Smooth muscle cell (in vitro differentiated cells): ENCODE results near the gene SCYL1. TPM values are rescaled to one million over a fixed set of nuclear protein-coding genes. Genes with fewer than 3 reads are reported as not detected.
"Not testable (repeated sequence)": the region's sequence is repeated elsewhere in the genome, so short reads cannot be mapped to it uniquely, and the experiment has no call there.

Experiments used
- DNase-seq: peaks from one replicate; lab custom pipeline; 2025; ENCODE audit not compliant: unreplicated experiment; lab: John Stamatoyannopoulos, UW
- H2AFZ ChIP-seq: fragments of 200-600 bp; sonication (generic); 2 replicates; pipeline ENCODE4 v1.6.0; 2016; ENCODE audit warnings: antibody characterized with exemption, low read depth, mild to moderate bottlenecking
- H3F3A ChIP-seq: fragments of 200-600 bp; sonication (generic); 2 replicates; pipeline ENCODE4 v1.6.0; 2017; ENCODE audit warnings: antibody characterized with exemption, low read depth
- H3K27ac ChIP-seq: fragments of 200-600 bp; sonication (generic); 2 replicates; pipeline ENCODE4 v1.5.1; 2016; ENCODE audit warnings: low read depth, mild to moderate bottlenecking
- H3K27me3 ChIP-seq: fragments of 200-600 bp; sonication (generic); 2 replicates; pipeline ENCODE4 v1.6.1; 2016; ENCODE audit warnings: low read depth, mild to moderate bottlenecking
- H3K36me3 ChIP-seq: fragments of 200-600 bp; sonication (generic); 2 replicates; pipeline ENCODE4 v1.5.1; 2016; ENCODE audit warnings: low read depth
- H3K4me1 ChIP-seq: fragments of 200-600 bp; sonication (generic); 2 replicates; pipeline ENCODE4 v1.5.1; 2016; ENCODE audit warnings: low read depth
- H3K4me2 ChIP-seq: fragments of 200-600 bp; sonication (generic); 2 replicates; pipeline ENCODE4 v1.6.0; 2016; ENCODE audit warnings: mild to moderate bottlenecking
- H3K4me3 ChIP-seq: fragments of 200-600 bp; sonication (generic); 2 replicates; pipeline ENCODE4 v1.5.1; 2016; ENCODE audit warnings: mild to moderate bottlenecking
- H3K79me2 ChIP-seq: fragments of 200-600 bp; sonication (generic); 2 replicates; pipeline ENCODE4 v1.6.0; 2016; ENCODE audit warnings: low read depth, mild to moderate bottlenecking
- H3K9ac ChIP-seq: fragments of 200-600 bp; sonication (generic); 2 replicates; pipeline ENCODE4 v1.6.0; 2016; ENCODE audit warnings: low read depth
- H3K9me3 ChIP-seq: fragments of 200-600 bp; sonication (generic); replicated peaks from 2 replicates; pipeline ENCODE4 v1.5.1; 2016; ENCODE audit warnings: low read depth
- H4K20me1 ChIP-seq: fragments of 200-600 bp; sonication (generic); 2 replicates; pipeline ENCODE4 v1.6.0; 2016; ENCODE audit warnings: low read depth
- WGBS: methylation state at CpG from one replicate; pipeline ENCODE4 v1.1.7; 2016; ENCODE audit warnings: low lambda C conversion rate; 5-methylcytosine and 5-hydroxymethylcytosine counted together
- polyA plus RNA-seq: library from polyadenylated mRNA; unstranded; fragments of >200 nt; fragmentation: Nextera tagmentation; extraction: Ambion mirVana; gene quantifications from 2 replicates; pipeline ENCODE4 v1.2.1, GENCODE V29; 2016
- total RNA-seq: library from RNA; depleted of rRNA; stranded (reverse); fragments of >200 nt; gene quantifications from 2 replicates; pipeline ENCODE4 v1.2.3, GENCODE V29; 2014
- TF ChIP-seq, protein P1 (sequence below): fragments of 200-600 bp; sonication (generic); IDR thresholded peaks from 2 replicates; pipeline ENCODE4 v1.5.1; 2017; ENCODE audit warnings: borderline replicate concordance, mild to moderate bottlenecking, antibody characterized with exemption; ENCODE audit not compliant: insufficient read depth, poor library complexity, severe bottlenecking

Gene SCYL1
- total and polyA plus RNA-seq, 2 experiments from 2014 or later = 66.6 to 123 TPM

DNA sequence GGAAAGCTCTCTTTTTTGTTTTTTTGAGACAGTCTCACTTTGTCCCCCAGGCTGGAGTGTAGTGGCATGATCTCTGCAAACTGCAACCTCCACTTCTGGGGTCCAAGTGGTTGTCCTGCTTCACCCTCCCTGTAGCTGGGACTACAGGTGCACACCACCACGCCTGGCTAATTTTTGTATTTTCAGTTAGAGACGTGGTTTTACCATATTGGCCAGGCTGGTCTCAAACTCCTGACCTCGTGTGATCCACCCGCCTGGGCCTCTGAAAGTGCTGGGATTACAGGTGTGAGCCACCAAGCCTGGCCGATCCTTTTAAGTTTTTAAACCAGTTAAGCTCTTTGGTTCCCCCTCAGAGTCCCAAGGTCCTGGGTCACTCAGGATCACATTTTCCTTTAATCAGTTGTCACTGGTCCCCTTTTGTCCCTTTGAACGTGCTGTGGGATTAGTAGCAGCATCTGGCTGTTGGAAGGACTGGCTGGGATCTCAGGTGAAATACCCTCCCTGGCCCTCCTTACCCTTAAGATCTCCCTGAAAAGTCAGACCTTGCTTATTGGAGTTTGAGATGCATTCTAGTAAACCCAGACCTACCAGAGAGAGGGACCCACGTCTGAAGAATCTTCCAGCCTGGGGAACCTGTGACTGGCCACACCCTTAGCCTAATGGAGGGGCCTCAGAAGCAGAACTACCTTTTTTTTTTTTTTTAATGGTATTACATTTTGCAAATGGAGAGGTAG is 17.9 kb upstream of the SCYL1 start:
- H3K27me3 ChIP-seq = no peaks in the 10 kb centered on the region
- H3K27ac ChIP-seq = peak overlapping the region; percentile 97
- H3F3A ChIP-seq = peaks cover 58% of the 10 kb centered on the region
- H3K9ac ChIP-seq = peak overlapping the region; percentile 100
- peak overlapping the region; percentile 94 for H3K4me2 ChIP-seq
- no peak overlapping the region for H2AFZ ChIP-seq
- H3K9me3 ChIP-seq = no peaks in the 10 kb centered on the region
- peaks cover 32% of the 10 kb centered on the region for H3K36me3 ChIP-seq
- WGBS = 20% methylated on average over 7 of the region's 7 CpGs
- DNase-seq = no peak
- peaks cover 45% of the 10 kb centered on the region for H3K79me2 ChIP-seq
- TF ChIP-seq, protein P1, sequence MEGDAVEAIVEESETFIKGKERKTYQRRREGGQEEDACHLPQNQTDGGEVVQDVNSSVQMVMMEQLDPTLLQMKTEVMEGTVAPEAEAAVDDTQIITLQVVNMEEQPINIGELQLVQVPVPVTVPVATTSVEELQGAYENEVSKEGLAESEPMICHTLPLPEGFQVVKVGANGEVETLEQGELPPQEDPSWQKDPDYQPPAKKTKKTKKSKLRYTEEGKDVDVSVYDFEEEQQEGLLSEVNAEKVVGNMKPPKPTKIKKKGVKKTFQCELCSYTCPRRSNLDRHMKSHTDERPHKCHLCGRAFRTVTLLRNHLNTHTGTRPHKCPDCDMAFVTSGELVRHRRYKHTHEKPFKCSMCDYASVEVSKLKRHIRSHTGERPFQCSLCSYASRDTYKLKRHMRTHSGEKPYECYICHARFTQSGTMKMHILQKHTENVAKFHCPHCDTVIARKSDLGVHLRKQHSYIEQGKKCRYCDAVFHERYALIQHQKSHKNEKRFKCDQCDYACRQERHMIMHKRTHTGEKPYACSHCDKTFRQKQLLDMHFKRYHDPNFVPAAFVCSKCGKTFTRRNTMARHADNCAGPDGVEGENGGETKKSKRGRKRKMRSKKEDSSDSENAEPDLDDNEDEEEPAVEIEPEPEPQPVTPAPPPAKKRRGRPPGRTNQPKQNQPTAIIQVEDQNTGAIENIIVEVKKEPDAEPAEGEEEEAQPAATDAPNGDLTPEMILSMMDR = no peak
- H3K4me1 ChIP-seq = peaks cover 3% of the 10 kb centered on the region
- peaks cover 60% of the 10 kb centered on the region for H4K20me1 ChIP-seq
- H3K4me3 ChIP-seq = peak overlapping the region; percentile 80

DNA sequence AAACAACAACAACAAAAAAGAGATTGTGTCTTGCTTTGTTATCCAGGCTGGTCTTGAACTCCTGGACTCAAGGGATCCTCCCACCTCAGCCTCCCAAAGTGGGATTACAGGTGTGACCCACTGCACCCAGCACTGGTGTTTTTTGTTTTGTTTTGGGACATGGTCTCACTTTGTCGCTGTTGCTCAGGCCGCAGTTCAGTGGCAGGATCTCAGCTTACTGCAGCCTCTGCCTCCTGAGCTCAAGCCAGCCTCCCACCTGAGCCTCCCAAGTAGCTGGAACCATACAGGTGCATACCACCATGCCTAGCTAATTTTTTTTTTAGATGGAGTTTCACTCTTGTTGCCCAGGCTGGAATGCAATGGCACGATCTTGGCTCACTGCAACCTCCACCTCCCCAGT is 12.6 kb upstream of the SCYL1 start:
- H3K4me2 ChIP-seq, H3K4me3 ChIP-seq, H3K36me3 ChIP-seq, H3K79me2 ChIP-seq, H3K27ac ChIP-seq, H2AFZ ChIP-seq, H3F3A ChIP-seq, H3K4me1 ChIP-seq, DNase-seq, H3K27me3 ChIP-seq, H3K9me3 ChIP-seq, H3K9ac ChIP-seq, H4K20me1 ChIP-seq: not testable (repeated sequence)
- 96% methylated on average over 3 of the region's 3 CpGs for WGBS

DNA sequence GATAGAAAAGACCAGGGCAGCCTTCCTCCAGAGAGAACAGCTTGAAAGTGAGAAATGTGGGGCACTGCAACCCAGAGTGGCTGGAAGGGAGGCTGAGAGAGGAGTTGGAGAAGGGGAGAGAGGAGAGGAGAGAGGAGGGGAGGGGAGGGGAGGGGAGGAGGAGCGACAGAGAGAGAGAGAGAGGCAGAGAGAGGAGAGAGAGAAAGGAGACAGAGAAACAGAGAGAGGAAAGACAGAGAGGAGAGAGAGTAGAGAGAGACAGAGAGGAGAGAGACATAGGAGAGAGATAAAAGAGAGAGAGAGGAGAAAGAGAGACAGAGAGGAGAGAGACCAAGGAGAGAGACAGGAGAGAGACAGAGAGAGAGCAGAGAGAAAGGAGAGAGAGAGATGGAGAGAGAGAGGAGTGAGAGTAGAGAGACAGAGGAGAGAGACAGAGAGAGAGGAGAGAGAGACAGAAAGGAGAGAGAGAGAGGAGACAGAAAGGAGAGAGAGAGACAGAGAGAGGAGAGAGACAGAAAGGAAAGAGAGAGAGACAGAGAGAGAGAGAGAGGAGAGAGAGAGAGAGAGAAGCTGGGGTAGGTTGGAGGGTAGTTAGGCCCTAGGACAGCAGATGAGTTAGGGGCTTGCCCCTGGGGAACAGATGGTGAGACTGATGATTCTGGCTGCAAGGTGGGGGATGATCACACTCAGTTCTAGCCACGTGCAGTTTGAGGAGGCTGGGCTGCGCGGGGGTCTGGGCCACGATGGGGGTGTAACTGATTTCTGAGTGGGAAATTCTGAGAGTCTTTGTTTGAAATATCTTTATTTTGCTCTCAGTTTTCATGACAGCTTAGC is 8.5 kb upstream of the SCYL1 start:
- H3K27me3 ChIP-seq = no peaks in the 10 kb centered on the region
- no peaks in the 10 kb centered on the region for H3K79me2 ChIP-seq
- H3F3A ChIP-seq = peaks cover under 1% of the 10 kb centered on the region
- H3K9ac ChIP-seq = no peak overlapping the region
- no peak overlapping the region for H3K27ac ChIP-seq
- H3K4me3 ChIP-seq = no peak overlapping the region
- H2AFZ ChIP-seq = no peak overlapping the region
- no peaks in the 10 kb centered on the region for H4K20me1 ChIP-seq
- H3K4me1 ChIP-seq = no peaks in the 10 kb centered on the region
- WGBS = 83% methylated on average over 4 of the region's 5 CpGs
- no peak for DNase-seq
- H3K4me2 ChIP-seq = no peak overlapping the region
- H3K36me3 ChIP-seq = no peaks in the 10 kb centered on the region
- TF ChIP-seq, protein P1 = no peak
- H3K9me3 ChIP-seq = no peaks in the 10 kb centered on the region

DNA sequence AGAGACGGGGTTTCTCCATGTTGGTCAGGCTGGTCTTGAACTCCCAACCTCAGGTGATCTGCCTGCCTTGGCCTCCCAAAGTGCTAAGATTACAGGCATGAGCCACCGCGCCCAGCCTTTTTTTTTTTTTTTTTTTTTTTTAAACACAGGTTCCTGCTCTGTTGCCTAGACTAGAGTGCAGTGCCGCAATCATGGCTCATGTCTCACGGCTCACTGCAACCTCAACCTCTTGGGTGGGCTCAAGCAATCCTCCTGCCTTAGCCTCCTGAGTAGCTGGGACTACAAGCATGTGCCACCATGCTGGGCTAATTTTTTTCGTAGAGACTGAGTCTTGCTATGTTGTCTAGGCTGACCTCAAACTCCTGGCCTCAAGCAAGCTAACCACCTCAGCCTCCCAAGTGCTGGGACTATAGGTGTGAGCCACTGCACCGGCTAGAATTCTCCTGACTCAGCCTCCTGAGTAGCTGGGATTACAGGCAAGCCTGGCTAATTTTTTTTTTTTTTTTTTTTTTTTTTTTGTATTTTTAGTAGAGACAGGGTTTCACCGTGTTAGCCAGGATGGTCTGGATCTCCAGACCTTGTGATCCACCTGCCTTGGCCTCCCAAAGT is 5.8 kb upstream of the SCYL1 start:
- not testable (repeated sequence) for H3K9me3 ChIP-seq, H4K20me1 ChIP-seq, H3K4me3 ChIP-seq, H3K9ac ChIP-seq, H3K79me2 ChIP-seq, DNase-seq, H3K27ac ChIP-seq, H3K36me3 ChIP-seq, H3K4me2 ChIP-seq, H3K27me3 ChIP-seq, H2AFZ ChIP-seq
- Histone ChIP-seq H3F3A (peaks cover 25% of the 10 kb centered on the region), H3K4me1 (peaks cover 22% of the 10 kb centered on the region)
- 87% methylated on average over 8 of the region's 8 CpGs for WGBS

DNA sequence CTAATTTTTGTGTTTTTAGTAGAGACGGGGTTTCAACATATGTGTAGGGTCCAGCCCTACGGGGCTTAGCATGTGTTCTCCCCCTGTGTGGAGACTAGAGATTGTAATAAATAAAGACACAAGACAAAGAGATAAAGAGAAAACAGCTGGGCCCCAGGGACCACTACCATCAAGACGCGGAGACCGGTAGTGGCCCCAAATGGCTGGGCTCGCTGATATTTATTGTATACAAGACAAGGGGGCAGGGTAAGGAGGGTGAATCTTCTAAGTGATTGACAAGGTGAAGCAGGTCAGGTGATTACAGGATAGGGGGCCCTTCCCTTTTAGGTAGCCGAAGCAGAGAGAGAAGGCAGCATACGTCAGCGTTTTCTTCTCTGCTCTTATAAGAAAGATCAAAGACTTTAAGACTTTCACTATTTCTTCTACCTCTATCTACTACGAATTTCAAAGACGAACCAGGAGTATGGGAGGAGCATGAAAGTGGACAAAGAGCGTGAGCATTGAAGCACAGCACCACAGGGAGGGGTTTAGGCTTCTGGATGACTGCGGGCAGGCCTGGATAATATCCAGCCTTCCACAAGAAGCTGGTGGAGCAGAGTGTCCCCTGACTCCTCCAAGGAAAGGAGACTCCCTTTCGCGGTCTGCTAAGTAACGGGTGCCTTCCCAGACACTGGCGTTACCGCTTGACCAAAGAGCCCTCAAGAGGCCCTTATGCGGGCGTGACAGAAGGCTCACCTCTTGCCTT is 2.9 kb upstream of the SCYL1 start:
- not testable (repeated sequence) for H3K36me3 ChIP-seq, DNase-seq, H3K9ac ChIP-seq, H3K9me3 ChIP-seq, H2AFZ ChIP-seq, H3K27me3 ChIP-seq
- H3K4me2 ChIP-seq = peak overlapping the region; percentile 77
- WGBS = 31% methylated on average over 20 of the region's 20 CpGs
- peaks cover 30% of the 10 kb centered on the region for H3F3A ChIP-seq
- peaks cover 22% of the 10 kb centered on the region for H4K20me1 ChIP-seq
- peak overlapping the region; percentile 36 for H3K4me3 ChIP-seq
- peak overlapping the region; percentile 48 for H3K27ac ChIP-seq
- peaks cover 34% of the 10 kb centered on the region for H3K4me1 ChIP-seq
- peaks cover 20% of the 10 kb centered on the region for H3K79me2 ChIP-seq
